ENCODE measurements around the gene ZNF212. TPM values are rescaled to one million over a fixed set of nuclear protein-coding genes. Genes with fewer than 3 reads are reported as not detected.

The ZNF212 gene
- polyA plus RNA-seq, 1 of the 3 experiments (the other 2 are of a cell fraction), result 11.5 TPM

DNA sequence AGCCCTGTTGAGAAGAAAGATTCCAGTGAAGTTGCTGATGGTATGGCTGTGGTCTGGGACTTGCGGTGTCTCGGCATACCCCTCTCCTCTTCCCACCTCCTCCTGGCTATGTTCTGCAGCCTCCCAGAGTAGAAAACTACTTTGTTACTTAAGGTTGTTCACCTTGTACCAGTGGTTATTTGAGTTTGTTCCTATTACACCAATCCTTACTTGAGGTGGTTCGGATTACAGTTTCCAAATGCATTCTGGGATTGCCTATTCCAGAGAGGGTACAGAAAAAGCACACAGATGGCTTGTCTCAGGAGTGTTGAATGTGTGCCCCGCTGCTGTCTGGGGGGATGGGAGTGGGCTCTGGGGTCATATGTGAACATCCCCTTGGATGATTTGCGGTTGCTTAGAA, 15.7 kb downstream of the ZNF212 start:
- TF ChIP-seq TCF12 (IDR thresholded peaks at IDR 0.05) (no peak), SMC3 (IDR thresholded peaks at IDR 0.05; ENCODE audit: low read depth, low read length) (no peak), TAF1 (IDR thresholded peaks at IDR 0.05; ENCODE audit: borderline replicate concordance, low read depth, low read length) (no peak), RXRA (IDR thresholded peaks at IDR 0.05; ENCODE audit: borderline replicate concordance, low read depth) (no peak), FOXM1 (IDR thresholded peaks at IDR 0.05; ENCODE audit: low read depth) (no peak), MEF2A (IDR thresholded peaks at IDR 0.05; ENCODE audit: borderline replicate concordance, low read depth) (no peak), GABPA (IDR thresholded peaks at IDR 0.05; ENCODE audit: low read depth) (no peak), CHD2 (IDR thresholded peaks at IDR 0.05; ENCODE audit: low read length, partially characterized antibody) (no peak), FOXJ3 (CRISPR knock-in tag; IDR thresholded peaks at IDR 0.05) (no peak)
- TF ChIP-seq, protein P1, sequence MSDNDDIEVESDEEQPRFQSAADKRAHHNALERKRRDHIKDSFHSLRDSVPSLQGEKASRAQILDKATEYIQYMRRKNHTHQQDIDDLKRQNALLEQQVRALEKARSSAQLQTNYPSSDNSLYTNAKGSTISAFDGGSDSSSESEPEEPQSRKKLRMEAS (IDR thresholded peaks at IDR 0.05; ENCODE audit: low read depth), result no peak
- H3K27ac ChIP-seq (ENCODE audit: low read depth in 2 of 2, low read length in 1 of 2), result no peak overlapping the region
- CTCF ChIA-PET, result no interaction called here
- no peak overlapping the region for H3K4me2 ChIP-seq
- H2AFZ ChIP-seq (ENCODE audit: low read depth), result no peak overlapping the region
- peaks cover 0 to 9% of the 10 kb centered on the region in 2 experiments; a peak in 1 of 4 replicates for H3K4me1 ChIP-seq (ENCODE audit: control insufficient read depth in 1 of 2, insufficient read depth in 2 of 2, low read depth in 1 of 2, low read length in 1 of 2)
- no peaks in the 10 kb centered on the region for H3K9me3 ChIP-seq
- no peaks in the 10 kb centered on the region for H3K27me3 ChIP-seq (ENCODE audit: insufficient read depth)
- H3K79me2 ChIP-seq (ENCODE audit: insufficient read depth), result 0 out of 2 replicates have a peak, but pooled peaks cover 5% of the 10 kb centered on the region
- peaks cover 50 to 51% of the 10 kb centered on the region in 2 experiments for H3K36me3 ChIP-seq (replicated peaks in 1 of 2; ENCODE audit: control insufficient read depth in 1 of 2, insufficient read depth in 2 of 2, low read length in 1 of 2)
- H3K9ac ChIP-seq, result no peak overlapping the region
- H3F3A ChIP-seq (replicated peaks; ENCODE audit: insufficient read depth), result peaks cover 20% of the 10 kb centered on the region
- no peak overlapping the region for H3K4me3 ChIP-seq (ENCODE audit: low read depth in 2 of 2, low read length in 1 of 2)
- no peak for DNase-seq
- no peaks in the 10 kb centered on the region for H3K9me2 ChIP-seq
- POLR2A ChIA-PET, result no interaction called here
- H4K20me1 ChIP-seq (ENCODE audit: insufficient read depth), result no peaks in the 10 kb centered on the region
- 92% methylated on average over 5 of the region's 5 CpGs for WGBS (ENCODE audit: low lambda C conversion rate)

DNA sequence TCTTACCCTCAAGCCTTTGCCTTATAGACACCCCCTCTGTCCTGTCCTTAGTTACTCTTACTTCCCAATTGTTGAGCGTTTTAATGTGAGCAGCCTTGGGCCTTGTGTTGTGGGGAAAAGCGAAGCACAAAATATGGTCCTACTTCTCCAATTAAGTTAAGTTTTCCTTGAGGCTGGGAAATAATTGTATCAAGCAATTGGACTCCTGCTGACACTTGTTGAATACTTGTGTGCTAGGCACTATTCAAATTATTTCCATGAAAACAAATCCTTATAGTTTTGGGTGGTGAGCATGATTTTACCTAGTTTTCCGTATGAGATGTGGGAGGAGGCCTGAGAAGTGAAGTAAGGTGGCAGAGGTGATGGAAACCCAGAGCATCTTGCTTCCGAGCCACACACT, 17.1 kb downstream of the ZNF212 start:
- WGBS (ENCODE audit: low lambda C conversion rate), result 91% methylated on average over 4 of the region's 4 CpGs

More for the DNA sequence above, 17.1 kb downstream of the ZNF212 start:
- H3K27ac ChIP-seq (ENCODE audit: low read depth in 2 of 2, low read length in 1 of 2), result peak overlapping the region in 1 of 2 experiments; percentile 34; a peak in 2 of 4 replicates
- POLR2A ChIA-PET, result no interaction called here
- no peak overlapping the region for H2AFZ ChIP-seq (ENCODE audit: low read depth)
- no peak for DNase-seq
- CTCF ChIA-PET, result no interaction called here
- H3K4me2 ChIP-seq, result no peak overlapping the region
- H3K9me2 ChIP-seq, result no peaks in the 10 kb centered on the region
- H3F3A ChIP-seq (replicated peaks; ENCODE audit: insufficient read depth), result peaks cover 25% of the 10 kb centered on the region
- no peaks in the 10 kb centered on the region for H3K9me3 ChIP-seq
- H3K27me3 ChIP-seq (ENCODE audit: insufficient read depth), result no peaks in the 10 kb centered on the region
- H3K79me2 ChIP-seq (ENCODE audit: insufficient read depth), result no peaks in the 10 kb centered on the region
- H3K9ac ChIP-seq, result no peak overlapping the region
- H4K20me1 ChIP-seq (ENCODE audit: insufficient read depth), result no peaks in the 10 kb centered on the region
- TF ChIP-seq FOXM1 (IDR thresholded peaks at IDR 0.05; ENCODE audit: low read depth) (no peak), MXI1 (IDR thresholded peaks at IDR 0.05; ENCODE audit: low read depth, low read length) (no peak), FOSL2 (IDR thresholded peaks at IDR 0.05; ENCODE audit: borderline replicate concordance, low read depth) (no peak), NRF1 (IDR thresholded peaks at IDR 0.05; ENCODE audit: low read depth, low read length) (no peak), TCF12 (IDR thresholded peaks at IDR 0.05) (no peak), RFX5 (IDR thresholded peaks at IDR 0.05; ENCODE audit: low read length) (no peak), ELF1 (IDR thresholded peaks at IDR 0.05) (no peak), EZH2phosphoT487 (IDR thresholded peaks at IDR 0.05; ENCODE audit: borderline replicate concordance, low read depth) (no peak), SIN3A (IDR thresholded peaks at IDR 0.05; ENCODE audit: borderline replicate concordance, low read depth, low read length) (no peak), JUND (IDR thresholded peaks at IDR 0.05) (no peak), GABPA (IDR thresholded peaks at IDR 0.05; ENCODE audit: low read depth) (no peak), MEF2A (IDR thresholded peaks at IDR 0.05; ENCODE audit: borderline replicate concordance, low read depth) (no peak), YY1 (IDR thresholded peaks at IDR 0.05; ENCODE audit: low read depth) (no peak), SMC3 (IDR thresholded peaks at IDR 0.05; ENCODE audit: low read depth, low read length) (no peak)
- TF ChIP-seq, protein P2, sequence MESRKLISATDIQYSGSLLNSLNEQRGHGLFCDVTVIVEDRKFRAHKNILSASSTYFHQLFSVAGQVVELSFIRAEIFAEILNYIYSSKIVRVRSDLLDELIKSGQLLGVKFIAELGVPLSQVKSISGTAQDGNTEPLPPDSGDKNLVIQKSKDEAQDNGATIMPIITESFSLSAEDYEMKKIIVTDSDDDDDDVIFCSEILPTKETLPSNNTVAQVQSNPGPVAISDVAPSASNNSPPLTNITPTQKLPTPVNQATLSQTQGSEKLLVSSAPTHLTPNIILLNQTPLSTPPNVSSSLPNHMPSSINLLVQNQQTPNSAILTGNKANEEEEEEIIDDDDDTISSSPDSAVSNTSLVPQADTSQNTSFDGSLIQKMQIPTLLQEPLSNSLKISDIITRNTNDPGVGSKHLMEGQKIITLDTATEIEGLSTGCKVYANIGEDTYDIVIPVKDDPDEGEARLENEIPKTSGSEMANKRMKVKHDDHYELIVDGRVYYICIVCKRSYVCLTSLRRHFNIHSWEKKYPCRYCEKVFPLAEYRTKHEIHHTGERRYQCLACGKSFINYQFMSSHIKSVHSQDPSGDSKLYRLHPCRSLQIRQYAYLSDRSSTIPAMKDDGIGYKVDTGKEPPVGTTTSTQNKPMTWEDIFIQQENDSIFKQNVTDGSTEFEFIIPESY (IDR thresholded peaks at IDR 0.05; ENCODE audit: borderline replicate concordance, low read depth), result no peak
- TF ChIP-seq, protein P3, sequence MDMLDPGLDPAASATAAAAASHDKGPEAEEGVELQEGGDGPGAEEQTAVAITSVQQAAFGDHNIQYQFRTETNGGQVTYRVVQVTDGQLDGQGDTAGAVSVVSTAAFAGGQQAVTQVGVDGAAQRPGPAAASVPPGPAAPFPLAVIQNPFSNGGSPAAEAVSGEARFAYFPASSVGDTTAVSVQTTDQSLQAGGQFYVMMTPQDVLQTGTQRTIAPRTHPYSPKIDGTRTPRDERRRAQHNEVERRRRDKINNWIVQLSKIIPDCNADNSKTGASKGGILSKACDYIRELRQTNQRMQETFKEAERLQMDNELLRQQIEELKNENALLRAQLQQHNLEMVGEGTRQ (IDR thresholded peaks at IDR 0.05; ENCODE audit: borderline replicate concordance, low read depth, low read length), result no peak
- TF ChIP-seq, protein P4, sequence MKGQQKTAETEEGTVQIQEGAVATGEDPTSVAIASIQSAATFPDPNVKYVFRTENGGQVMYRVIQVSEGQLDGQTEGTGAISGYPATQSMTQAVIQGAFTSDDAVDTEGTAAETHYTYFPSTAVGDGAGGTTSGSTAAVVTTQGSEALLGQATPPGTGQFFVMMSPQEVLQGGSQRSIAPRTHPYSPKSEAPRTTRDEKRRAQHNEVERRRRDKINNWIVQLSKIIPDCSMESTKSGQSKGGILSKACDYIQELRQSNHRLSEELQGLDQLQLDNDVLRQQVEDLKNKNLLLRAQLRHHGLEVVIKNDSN (IDR thresholded peaks at IDR 0.05; ENCODE audit: borderline replicate concordance, low read depth), result no peak
- no peak overlapping the region for H3K4me3 ChIP-seq (ENCODE audit: low read depth in 2 of 2, low read length in 1 of 2)
- H3K4me1 ChIP-seq (ENCODE audit: control insufficient read depth in 1 of 2, insufficient read depth in 2 of 2, low read depth in 1 of 2, low read length in 1 of 2), result peaks cover 4 to 9% of the 10 kb centered on the region in 2 experiments; a peak in 2 of 4 replicates
- peaks cover 39 to 44% of the 10 kb centered on the region in 2 experiments for H3K36me3 ChIP-seq (replicated peaks in 1 of 2; ENCODE audit: control insufficient read depth in 1 of 2, insufficient read depth in 2 of 2, low read length in 1 of 2)

Data from SK-N-SH (cell line).